Measurements from ENCODE around the gene GSG1L.

GSG1L gene

GRCh38 chr16:27922433-27922832 is 141.1 kb downstream of the GSG1L start:
- no peaks in the 10 kb centered on the region for H3K36me3 Mint-ChIP-seq (ENCODE audit: low read depth)
- H3K4me1 Mint-ChIP-seq (ENCODE audit: low read depth) = no peaks in the 10 kb centered on the region
- H3K27ac Mint-ChIP-seq = no peak overlapping the region
- H3K9me3 Mint-ChIP-seq = no peaks in the 10 kb centered on the region
- H3K4me3 Mint-ChIP-seq = no peak overlapping the region
- H3K27me3 Mint-ChIP-seq = peaks cover 33% of the 10 kb centered on the region

DNA sequence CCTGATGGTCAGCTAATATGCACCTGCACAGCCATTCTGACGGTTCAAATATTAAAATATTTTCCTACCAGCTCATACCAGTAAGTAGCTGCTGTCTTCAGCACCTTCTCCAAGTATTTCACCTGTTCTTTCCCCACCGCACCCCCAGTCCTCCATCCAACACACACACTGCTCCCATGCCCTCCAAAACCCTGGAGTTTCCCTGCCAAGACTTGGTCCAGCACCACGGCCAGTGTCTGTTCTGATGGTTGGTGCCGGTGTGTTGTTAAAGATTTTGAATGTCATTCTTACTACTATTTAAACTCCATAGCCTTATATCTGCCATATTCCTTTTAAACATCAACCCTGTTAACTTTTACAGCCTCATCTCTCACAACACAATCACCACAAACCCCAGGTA is 142.4 kb downstream of the GSG1L start:
- Mint-ChIP-seq H3K4me3 (no peak overlapping the region), H3K4me1 (ENCODE audit: low read depth) (no peaks in the 10 kb centered on the region), H3K27ac (no peak overlapping the region), H3K27me3 (peaks cover 40% of the 10 kb centered on the region), H3K36me3 (ENCODE audit: low read depth) (no peaks in the 10 kb centered on the region), H3K9me3 (no peaks in the 10 kb centered on the region)

DNA sequence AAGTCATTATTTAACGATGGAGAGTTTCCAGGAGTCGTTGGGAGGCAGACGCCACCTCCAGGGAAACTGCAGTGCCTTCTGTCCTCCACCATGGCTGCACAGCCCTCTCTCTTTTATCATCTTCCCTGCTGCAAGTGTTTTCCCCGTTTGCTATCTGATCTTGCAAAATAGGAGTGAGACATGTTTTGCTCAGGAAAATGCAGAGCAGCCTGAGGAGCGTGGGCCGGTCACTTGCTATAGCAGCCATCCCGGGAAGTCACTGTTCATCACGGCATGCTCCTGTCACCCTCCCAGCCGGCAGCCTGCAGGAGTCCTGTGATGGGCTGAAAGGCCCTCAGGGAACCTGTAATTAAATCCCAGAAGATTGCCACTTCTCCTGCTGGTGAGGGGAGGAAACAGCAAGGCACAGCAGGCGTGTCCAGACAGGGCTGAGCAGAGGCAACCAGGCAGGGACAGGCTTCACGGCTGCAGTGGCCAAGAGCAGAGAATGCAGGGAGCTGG is 143.1 kb downstream of the GSG1L start:
- Mint-ChIP-seq H3K9me3 (no peaks in the 10 kb centered on the region), H3K36me3 (ENCODE audit: low read depth) (no peaks in the 10 kb centered on the region), H3K4me3 (no peak overlapping the region), H3K4me1 (ENCODE audit: low read depth) (no peaks in the 10 kb centered on the region), H3K27ac (no peak overlapping the region), H3K27me3 (peaks cover 40% of the 10 kb centered on the region)

GRCh38 chr16:27918755-27919154 is 144.8 kb downstream of the GSG1L start:
- Mint-ChIP-seq H3K9me3 (no peaks in the 10 kb centered on the region), H3K4me3 (no peak overlapping the region), H3K36me3 (ENCODE audit: low read depth) (no peaks in the 10 kb centered on the region), H3K27me3 (peaks cover 40% of the 10 kb centered on the region), H3K27ac (no peak overlapping the region), H3K4me1 (ENCODE audit: low read depth) (no peaks in the 10 kb centered on the region)

DNA sequence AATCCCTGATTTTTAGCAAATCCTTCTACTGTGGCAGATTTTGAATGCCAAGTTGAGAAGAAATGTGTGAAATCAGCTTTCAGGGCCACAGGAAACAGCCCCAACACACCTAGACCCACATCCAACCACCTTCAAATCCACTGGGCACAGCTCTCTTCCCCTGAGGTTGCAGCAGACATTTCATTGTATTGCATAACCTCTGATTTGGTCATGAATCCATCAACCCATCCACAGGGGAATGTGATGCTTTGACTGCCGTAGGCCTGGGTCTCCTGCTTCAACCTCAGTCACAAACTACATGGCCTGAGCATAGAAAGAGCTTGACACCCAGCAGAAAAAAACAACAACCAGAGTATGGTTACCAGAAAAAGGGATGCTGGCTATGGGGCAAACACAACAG is 145.6 kb downstream of the GSG1L start:
- Mint-ChIP-seq H3K36me3 (ENCODE audit: low read depth) (no peaks in the 10 kb centered on the region), H3K27me3 (peaks cover 40% of the 10 kb centered on the region), H3K27ac (no peak overlapping the region), H3K4me3 (no peak overlapping the region), H3K9me3 (no peaks in the 10 kb centered on the region), H3K4me1 (ENCODE audit: low read depth) (no peaks in the 10 kb centered on the region)

GRCh38 chr16:27911486-27911885 is 152.0 kb downstream of the GSG1L start:
- Mint-ChIP-seq H3K4me3 (no peak overlapping the region), H3K4me1 (ENCODE audit: low read depth) (no peaks in the 10 kb centered on the region), H3K9me3 (no peaks in the 10 kb centered on the region), H3K27ac (no peak overlapping the region), H3K27me3 (peaks cover 9% of the 10 kb centered on the region), H3K36me3 (ENCODE audit: low read depth) (no peaks in the 10 kb centered on the region)

GRCh38 chr16:27907457-27907972 is 156.0 kb downstream of the GSG1L start:
- Mint-ChIP-seq H3K4me3 (no peak overlapping the region), H3K27ac (no peak overlapping the region), H3K27me3 (peaks cover 9% of the 10 kb centered on the region), H3K36me3 (ENCODE audit: low read depth) (no peaks in the 10 kb centered on the region), H3K9me3 (no peaks in the 10 kb centered on the region), H3K4me1 (ENCODE audit: low read depth) (no peaks in the 10 kb centered on the region)

DNA sequence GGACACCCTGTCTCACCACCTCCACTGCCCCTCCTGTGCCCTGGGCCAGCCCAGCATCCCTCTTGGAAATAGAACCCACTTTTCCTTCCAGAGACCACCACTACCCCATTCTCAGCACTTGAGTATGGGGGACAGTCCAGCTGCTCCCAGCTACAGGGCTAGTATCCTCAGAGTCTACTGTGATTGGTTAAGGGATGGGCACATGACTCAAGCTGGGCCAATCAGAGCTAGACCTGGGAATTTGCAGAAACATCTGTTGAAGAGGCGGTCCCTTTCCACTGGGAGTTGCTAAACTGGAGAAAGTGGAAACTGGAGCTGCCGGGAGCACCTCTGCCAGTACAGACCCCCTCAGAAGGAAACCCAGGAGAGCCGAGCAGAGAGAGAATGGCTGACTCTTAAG is 156.6 kb downstream of the GSG1L start:
- Mint-ChIP-seq H3K9me3 (no peaks in the 10 kb centered on the region), H3K4me3 (no peak overlapping the region), H3K4me1 (ENCODE audit: low read depth) (no peaks in the 10 kb centered on the region), H3K27me3 (peaks cover 9% of the 10 kb centered on the region), H3K36me3 (ENCODE audit: low read depth) (no peaks in the 10 kb centered on the region), H3K27ac (no peak overlapping the region)

GRCh38 chr16:27903046-27903655 is 160.4 kb downstream of the GSG1L start:
- Mint-ChIP-seq H3K27ac (no peak overlapping the region), H3K36me3 (ENCODE audit: low read depth) (no peaks in the 10 kb centered on the region), H3K4me3 (no peak overlapping the region)

GRCh38 chr16:27902551-27902950 is 161.0 kb downstream of the GSG1L start:
- Mint-ChIP-seq H3K9me3 (no peaks in the 10 kb centered on the region), H3K27me3 (peaks cover 5% of the 10 kb centered on the region), H3K27ac (no peak overlapping the region), H3K4me3 (no peak overlapping the region), H3K36me3 (ENCODE audit: low read depth) (no peaks in the 10 kb centered on the region), H3K4me1 (ENCODE audit: low read depth) (no peaks in the 10 kb centered on the region)

More at GRCh38 chr16:27903046-27903655, 160.4 kb downstream of the GSG1L start:
- Mint-ChIP-seq H3K4me1 (ENCODE audit: low read depth) (no peaks in the 10 kb centered on the region), H3K9me3 (no peaks in the 10 kb centered on the region), H3K27me3 (peaks cover 4% of the 10 kb centered on the region)

- no peaks in the 10 kb centered on the region for H3K9me3 Mint-ChIP-seq
- no peak overlapping the region for H3K4me3 Mint-ChIP-seq
- peaks cover 9% of the 10 kb centered on the region for H3K27me3 Mint-ChIP-seq
- H3K4me1 Mint-ChIP-seq (ENCODE audit: low read depth) = no peaks in the 10 kb centered on the region
- no peak overlapping the region for H3K27ac Mint-ChIP-seq
- no peaks in the 10 kb centered on the region for H3K36me3 Mint-ChIP-seq (ENCODE audit: low read depth)
Observed at GRCh38 chr16:27901956-27902355, 161.6 kb downstream of the GSG1L start.

DNA sequence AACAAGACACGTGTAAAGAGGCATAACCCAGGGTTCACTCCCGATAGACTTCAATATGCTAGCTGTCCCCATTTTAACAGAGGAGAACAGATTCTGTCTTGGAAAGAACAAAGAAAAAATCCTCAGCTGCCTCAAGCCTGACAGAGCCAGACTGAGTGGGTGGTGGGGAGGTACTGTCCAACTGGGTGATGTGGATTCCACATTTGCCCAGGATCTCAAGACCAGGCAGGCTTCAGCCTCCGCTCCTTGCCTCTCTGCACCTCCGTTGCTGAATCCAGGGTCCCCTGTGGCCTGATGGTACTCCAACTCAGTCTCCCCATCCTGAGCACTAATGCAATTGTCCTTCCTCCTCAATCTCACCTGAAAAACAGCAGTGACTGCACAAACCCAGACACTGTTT is 163.8 kb downstream of the GSG1L start:
- H3K27me3 Mint-ChIP-seq = peaks cover 9% of the 10 kb centered on the region
- no peaks in the 10 kb centered on the region for H3K36me3 Mint-ChIP-seq (ENCODE audit: low read depth)
- no peaks in the 10 kb centered on the region for H3K9me3 Mint-ChIP-seq
- H3K4me3 Mint-ChIP-seq = no peak overlapping the region
- no peak overlapping the region for H3K27ac Mint-ChIP-seq
- H3K4me1 Mint-ChIP-seq (ENCODE audit: low read depth) = no peaks in the 10 kb centered on the region

GRCh38 chr16:27894386-27894785 is 169.1 kb downstream of the GSG1L start:
- H3K9me3 Mint-ChIP-seq = no peaks in the 10 kb centered on the region
- no peak overlapping the region for H3K27ac Mint-ChIP-seq
- no peaks in the 10 kb centered on the region for H3K4me1 Mint-ChIP-seq (ENCODE audit: low read depth)
- peaks cover 21% of the 10 kb centered on the region for H3K27me3 Mint-ChIP-seq
- no peak overlapping the region for H3K4me3 Mint-ChIP-seq
- H3K36me3 Mint-ChIP-seq (ENCODE audit: low read depth) = no peaks in the 10 kb centered on the region

DNA sequence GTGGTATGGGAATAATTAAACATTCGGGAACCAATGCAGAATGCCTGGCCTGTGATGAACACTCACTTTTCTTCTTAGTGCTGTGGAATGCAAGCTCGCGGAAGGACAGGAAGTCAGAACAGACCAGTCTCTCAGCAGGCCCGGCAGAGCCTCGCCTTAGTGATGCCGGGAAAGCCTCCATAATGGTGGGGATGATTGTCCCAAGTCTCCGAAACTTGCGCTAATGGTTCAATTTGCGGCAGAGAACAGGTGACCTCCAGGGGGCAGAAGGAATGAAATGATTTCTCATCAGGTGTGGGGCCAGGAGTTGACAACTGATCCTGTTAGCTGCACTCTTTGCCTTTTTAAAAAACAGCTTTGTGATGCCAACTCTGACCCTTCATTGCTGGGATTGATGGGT is 170.6 kb downstream of the GSG1L start:
- Mint-ChIP-seq H3K4me1 (ENCODE audit: low read depth) (no peaks in the 10 kb centered on the region), H3K36me3 (ENCODE audit: low read depth) (no peaks in the 10 kb centered on the region), H3K9me3 (no peaks in the 10 kb centered on the region), H3K4me3 (no peak overlapping the region), H3K27ac (no peak overlapping the region), H3K27me3 (peaks cover 21% of the 10 kb centered on the region)

DNA sequence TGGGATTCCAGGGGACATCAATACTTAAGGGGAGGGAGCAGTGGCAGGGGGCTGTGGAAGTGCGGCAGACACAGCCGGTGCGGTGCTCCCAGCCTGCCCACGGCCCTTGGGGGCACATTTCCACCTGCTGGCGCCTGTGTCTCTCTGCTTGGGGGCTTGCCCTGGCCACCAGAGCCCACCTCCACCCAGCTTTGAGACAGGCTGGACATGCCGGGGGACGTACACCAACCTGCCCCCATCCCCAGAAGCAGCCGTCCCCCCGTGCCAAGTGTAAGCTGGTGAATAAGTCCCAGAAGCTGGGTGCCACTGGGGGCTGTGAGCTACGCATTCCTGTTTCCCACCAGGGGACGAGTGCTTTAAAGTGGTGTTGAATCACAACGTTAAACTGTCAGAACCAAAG is 172.6 kb downstream of the GSG1L start:
- Mint-ChIP-seq H3K36me3 (ENCODE audit: low read depth) (no peaks in the 10 kb centered on the region), H3K4me1 (ENCODE audit: low read depth) (no peaks in the 10 kb centered on the region), H3K27me3 (peaks cover 27% of the 10 kb centered on the region), H3K9me3 (no peaks in the 10 kb centered on the region), H3K27ac (no peak overlapping the region), H3K4me3 (no peak overlapping the region)

DNA sequence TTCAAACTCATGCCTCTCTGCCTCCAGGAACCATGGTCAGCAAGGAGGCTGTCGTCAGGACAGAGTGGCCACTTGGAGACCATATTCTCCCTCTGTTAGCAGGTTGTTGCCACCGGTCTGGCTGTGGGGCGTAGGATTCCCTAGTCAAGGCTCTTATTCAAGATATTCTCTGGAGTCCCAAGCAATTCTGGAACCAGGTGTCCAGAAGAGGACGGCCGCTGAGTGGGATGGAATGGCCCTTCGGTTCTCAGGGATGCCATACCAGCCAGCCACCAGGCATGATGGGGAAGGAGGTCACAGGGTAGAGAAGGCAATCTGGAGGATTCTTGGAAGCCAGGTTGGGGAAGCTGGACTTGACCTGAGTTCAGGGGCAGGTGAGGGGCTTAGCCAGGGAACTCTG is 173.5 kb downstream of the GSG1L start:
- no peaks in the 10 kb centered on the region for H3K4me1 Mint-ChIP-seq (ENCODE audit: low read depth)
- no peak overlapping the region for H3K4me3 Mint-ChIP-seq

More for the DNA sequence above, 173.5 kb downstream of the GSG1L start:
- no peaks in the 10 kb centered on the region for H3K36me3 Mint-ChIP-seq (ENCODE audit: low read depth)
- H3K27ac Mint-ChIP-seq = no peak overlapping the region
- H3K9me3 Mint-ChIP-seq = no peaks in the 10 kb centered on the region
- peaks cover 27% of the 10 kb centered on the region for H3K27me3 Mint-ChIP-seq
